GM21528 (cell line): Measurements from ENCODE around the gene SLC24A3.

Experiments
- ATAC-seq: cut with Tn5 transposase; IDR thresholded peaks from one replicate; pipeline ENCODE4 v1.9.1; 2021; ENCODE audit warnings: mild to moderate bottlenecking, moderate library complexity; ENCODE audit not compliant: unreplicated experiment, low FRiP score

The SLC24A3 gene

DNA sequence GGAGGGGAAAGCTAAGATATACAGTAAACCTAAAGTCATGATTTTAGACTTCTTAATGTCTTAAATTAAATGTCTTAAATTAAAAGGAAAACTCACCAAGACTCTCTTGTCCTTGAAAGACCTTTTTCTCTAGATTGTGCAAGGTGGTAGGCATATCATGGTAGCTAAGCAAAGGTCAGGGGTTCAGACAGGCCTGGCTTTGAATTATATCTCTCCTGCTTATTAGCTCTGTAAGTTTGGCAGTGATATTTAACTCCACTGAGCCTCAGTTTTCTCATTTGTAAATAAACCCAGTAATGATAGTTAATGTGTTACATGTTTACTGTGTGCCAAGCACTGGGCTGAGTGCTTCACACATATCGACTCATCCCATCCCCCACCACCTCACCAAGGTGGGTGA is 203.3 kb downstream of the SLC24A3 start:
- ATAC-seq: no peak

GRCh38 chr20:19416627-19417026 is 204.2 kb downstream of the SLC24A3 start:
- no peak for ATAC-seq

GRCh38 chr20:19419396-19419795 is 207.0 kb downstream of the SLC24A3 start:
- ATAC-seq: no peak

GRCh38 chr20:19423097-19423899 is 210.9 kb downstream of the SLC24A3 start:
- no peak for ATAC-seq

GRCh38 chr20:19423900-19424620 is 211.6 kb downstream of the SLC24A3 start:
- no peak for ATAC-seq

- no peak for ATAC-seq
Observed at GRCh38 chr20:19426356-19426755, 213.9 kb downstream of the SLC24A3 start.

GRCh38 chr20:19427480-19427879 is 215.0 kb downstream of the SLC24A3 start:
- no peak for ATAC-seq

DNA sequence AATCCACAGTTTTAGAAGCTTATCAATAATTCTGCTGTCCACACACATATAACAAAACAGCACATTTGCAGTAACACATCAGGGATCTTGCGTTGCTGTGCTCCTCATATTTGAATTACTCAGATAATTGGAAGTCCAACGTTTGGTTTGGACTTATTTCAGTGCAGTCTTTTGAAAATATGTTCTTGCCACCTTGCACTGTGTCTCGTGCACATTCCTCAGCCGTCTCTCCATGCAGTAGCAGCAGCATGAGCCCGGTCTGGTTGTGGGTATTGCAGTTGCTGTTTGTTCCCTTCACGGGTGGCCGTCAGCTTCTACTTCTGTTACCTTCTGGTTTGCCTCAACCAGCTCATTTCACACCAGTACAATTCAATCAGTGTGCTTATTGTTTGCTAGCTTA is 215.5 kb downstream of the SLC24A3 start:
- no peak for ATAC-seq

DNA sequence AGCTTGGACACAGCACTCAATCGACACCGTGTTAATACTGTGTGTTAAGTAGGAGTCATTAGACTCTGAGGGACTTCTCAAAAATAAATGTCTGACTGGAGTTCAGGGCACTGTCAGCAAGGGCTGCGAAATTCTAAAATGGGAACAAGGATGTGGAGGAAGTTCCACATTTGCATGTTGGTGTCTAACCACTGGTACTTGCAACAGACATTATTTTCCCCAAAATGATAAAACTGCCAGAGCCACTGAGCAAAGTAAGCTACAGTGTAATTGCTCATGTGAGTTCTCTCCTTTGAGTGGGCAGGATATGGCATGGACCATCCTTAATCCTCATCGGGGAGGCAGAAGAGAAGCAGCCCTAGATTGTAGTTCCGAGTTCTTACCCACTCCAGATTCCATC is 215.9 kb downstream of the SLC24A3 start:
- no peak for ATAC-seq

DNA sequence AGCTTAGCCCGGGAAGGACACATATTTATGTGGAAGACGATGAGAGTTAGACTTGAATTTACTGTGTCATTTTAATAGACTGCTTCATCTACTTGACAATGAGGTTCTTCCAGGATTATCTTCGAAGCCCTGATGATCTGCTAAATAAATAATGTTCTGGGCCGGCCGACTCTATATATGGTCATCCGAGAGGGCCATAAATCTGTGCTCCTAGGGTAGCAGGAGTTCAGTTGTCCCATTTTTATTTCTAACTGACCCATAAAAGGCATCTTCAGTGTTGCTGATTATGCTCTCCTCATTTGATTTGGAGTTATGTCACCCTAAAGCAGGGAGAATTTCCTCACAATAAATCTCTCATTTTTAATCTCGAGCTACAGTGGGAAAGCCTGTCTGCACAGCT is 217.1 kb downstream of the SLC24A3 start:
- ATAC-seq: no peak

- no peak for ATAC-seq
Observed at GRCh38 chr20:19430641-19431315, 218.3 kb downstream of the SLC24A3 start.

DNA sequence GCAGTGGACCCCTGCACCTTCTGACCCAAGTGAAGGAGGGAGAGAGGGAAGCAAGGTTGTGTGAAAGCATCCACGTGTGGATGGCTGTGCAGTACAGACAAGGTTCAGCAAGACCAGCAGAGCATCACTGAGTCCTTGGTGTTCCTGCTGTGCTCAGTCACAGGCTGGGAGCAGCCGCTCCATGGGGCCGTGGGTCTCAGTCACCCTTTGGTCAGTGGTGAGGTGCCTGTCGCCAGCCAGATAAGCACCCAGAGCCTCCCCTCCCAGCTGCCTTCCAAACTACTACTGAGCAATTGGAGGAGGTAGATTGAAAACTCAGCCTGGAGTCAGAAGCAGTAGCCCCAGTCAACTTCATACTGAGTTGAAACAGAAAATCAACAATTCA is 218.9 kb downstream of the SLC24A3 start:
- ATAC-seq: no peak

GRCh38 chr20:19431906-19432305 is 219.5 kb downstream of the SLC24A3 start:
- no peak for ATAC-seq

GRCh38 chr20:19433371-19434350 is 221.2 kb downstream of the SLC24A3 start:
- ATAC-seq: no peak

DNA sequence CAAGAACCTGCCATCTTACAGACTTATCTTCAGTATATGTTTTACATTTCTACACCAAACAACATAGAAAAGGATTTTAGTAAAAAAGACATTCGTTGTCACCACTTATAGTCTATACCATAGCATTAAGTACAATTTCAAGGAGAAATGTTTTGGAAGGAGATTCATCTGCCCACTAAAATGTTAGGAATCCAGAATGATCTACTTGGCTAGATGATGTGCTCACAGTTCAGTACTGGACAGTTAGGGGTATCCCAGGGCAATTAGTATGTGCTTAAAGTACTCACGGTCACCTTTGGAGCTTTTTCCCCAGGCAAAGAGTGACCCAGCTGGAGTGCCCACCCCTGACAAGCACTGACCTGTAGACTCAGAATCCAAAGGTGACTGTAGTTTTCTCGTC is 222.9 kb downstream of the SLC24A3 start:
- no peak for ATAC-seq

GRCh38 chr20:19435821-19436220 is 223.4 kb downstream of the SLC24A3 start:
- no peak for ATAC-seq

DNA sequence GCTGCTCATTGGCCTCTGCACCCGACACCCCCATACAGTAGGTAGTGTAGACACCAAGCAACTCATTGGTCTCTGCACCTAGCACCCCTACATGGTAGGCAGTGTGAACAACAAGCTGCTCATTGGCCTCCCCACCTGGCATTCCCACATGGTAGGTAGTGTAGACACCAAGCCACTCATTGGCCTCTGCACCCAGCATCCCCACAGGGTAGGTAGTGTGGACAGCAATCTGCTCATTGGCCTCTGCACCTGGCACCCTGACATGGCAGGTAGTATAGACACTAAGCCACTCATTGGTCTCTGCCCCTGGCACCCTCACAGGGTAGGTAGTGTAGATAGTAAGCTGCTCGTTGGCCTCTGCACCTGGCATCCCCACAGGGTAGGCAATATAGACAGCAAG is 226.0 kb downstream of the SLC24A3 start:
- no peak for ATAC-seq

DNA sequence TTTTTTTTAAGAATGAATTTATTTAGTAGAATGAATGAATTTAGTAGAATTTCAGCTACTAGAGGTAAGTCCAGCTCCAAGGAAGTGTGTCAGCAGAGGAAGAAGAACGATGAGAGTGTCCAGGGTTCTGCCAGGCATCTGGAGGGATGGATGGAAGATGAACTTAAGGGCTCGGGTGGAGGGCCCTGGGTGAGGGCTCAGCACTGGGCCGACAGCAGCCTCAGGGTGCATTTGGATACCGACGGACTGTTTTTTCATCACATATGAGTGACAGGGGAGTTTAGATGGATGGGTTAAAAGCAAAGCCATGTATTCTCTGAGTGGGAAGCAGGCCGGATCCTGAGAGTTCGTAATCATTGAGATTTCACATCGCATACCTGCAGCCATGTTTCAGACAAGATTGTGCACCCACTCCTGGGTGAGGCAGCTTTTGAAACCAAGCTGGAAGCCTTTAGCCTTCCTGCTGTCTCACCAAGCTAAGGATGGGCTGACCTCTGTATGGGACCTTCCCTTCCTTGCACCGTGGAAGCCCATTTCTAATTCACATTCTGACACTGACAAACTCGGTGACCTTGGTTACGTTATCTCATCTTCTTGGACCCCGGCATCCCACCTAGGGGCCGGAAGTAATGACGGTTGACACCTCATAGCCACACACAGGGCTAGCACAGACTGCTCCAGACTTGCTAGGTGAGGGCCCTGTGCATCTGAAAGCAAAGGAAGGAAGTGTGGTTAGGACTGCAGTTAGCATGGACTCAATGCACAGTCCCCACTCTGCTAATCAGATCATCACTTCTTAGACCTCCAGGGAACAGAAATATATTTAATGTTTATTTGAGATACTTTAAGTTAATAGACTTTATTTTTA is 228.5 kb downstream of the SLC24A3 start:
- ATAC-seq: no peak

GRCh38 chr20:19446246-19446645 is 233.8 kb downstream of the SLC24A3 start:
- no peak for ATAC-seq
